Measurements from ENCODE around the gene SPDYE1.
"Not testable (repeated sequence)": the region's sequence is repeated elsewhere in the genome, so short reads cannot be mapped to it uniquely, and the experiment has no call there.

The SPDYE1 gene

DNA sequence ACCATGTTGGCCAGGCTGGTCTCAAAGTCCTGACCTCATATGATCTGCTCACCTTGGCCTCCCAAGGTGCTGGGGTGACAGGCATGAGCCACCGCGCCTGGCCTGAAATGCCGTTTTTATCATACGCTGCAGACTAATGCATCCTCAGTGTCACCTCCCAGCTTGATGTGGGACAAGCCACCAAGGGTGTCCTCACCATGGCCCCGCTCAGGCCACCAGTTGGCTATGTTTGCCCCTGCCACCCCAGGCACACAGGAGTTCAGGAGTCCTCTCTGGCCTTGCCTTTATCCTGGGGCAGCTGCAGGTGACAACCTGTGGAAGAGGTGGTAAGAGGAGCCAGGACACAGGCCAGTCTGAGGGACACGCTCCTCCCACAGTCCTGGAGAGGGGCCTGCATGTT is 3.0 kb upstream of the SPDYE1 start:
- DNase-seq = not testable (repeated sequence)

DNA sequence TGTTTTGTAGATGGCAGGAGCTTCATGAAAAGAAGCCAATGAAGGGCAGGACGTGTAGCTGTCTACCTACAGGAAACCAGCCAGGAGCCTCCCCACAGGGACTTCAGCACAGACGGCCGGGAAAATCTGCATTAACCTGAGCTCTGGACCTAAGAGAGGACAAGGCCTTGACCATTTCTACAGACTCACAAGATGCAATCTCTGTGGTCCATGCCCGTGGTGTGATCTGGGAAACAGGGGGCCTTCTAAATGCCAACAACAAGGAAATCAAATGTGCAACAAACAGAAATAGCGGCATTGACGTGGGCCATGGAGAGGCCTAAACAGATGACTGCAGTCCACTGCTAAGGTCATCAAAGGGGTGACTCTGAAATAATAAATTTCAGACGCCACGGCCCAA is 14.4 kb downstream of the SPDYE1 start:
- DNase-seq = not testable (repeated sequence)

DNA sequence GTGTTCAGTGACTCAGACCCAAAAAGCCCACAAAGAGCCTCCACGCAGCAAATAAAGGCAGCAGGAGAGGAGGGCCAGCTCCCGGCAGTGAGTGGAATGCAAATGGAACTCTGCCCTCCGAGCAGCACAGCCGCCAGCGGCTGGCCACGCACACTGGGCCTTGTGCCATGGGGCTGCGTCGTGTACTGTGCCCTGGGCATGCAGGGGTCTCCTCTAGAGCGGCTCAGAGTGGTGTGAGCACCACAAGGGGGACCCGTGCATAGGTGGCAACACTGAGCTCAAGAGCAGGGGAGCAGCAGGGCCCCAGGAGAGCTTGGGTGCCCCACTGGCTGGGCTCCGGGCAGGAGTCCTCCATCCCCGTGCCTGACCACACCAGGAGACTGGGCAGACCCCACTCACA is 17.4 kb downstream of the SPDYE1 start:
- DNase-seq = not testable (repeated sequence)

DNA sequence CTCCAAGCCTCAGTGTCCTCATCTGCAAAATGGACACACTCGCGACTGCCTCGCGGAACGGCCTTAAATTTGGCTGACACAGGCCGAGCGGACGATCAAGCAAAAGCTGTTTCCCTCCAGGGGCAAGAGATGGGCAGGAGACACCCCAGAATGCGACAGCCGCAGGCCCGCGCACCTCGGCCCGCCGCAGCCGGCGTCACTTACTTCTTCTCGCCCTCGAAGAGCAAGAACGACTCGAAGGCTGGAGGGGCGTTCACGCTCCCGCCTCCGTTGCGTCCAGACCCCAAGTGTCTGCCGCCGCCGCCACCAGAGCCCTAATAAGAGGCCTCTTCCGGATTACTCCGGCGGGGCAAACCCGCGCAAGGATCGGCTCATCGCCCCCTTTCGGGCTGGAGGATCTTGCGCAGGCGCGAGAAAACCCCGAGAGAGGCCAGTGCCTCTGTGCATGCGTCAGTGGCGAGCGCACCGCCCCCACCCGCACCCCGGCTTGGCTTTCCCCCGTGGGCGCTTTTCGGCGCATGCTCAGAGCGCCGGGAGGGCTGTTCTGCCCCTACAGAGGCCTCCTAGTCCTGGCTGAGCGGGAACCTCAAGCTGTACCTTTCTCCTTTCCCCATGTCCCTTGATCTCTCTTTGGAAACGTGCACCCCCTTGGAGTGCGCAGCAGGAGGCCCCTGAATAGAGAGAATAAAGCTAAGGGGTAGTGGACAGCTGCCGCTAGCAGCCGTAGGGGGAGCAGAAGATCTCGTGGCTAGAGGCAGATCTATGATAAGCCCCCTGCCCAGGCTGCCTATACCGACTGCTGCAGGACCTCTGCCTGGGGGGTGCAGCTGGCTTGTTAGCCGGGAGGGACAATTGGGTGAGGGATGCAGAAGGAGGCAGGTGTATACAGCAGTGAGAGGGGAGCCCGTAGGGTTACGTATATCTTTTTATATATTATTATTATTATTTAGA is 21.4 kb downstream of the SPDYE1 start:
- DNase-seq = peak; percentile 99

DNA sequence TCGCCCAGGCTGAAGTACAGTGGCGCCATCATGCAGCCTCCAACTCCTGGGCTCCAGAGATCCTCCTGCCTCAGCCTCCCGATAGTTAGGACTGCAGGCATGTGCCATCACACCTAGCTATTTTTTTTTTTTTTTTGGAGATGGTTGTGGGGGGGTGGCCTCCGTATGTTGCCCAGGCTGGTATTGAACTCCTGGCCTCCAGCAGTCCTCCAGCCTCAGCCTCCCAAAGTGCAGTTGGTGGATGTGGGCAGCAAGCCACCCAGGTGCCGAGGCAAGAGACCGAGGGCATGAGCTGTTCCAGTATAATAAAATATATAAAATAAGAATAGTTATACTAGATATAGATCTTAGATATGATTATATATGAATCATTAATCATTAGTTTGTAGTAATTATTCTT is 22.1 kb downstream of the SPDYE1 start:
- not testable (repeated sequence) for DNase-seq

DNA sequence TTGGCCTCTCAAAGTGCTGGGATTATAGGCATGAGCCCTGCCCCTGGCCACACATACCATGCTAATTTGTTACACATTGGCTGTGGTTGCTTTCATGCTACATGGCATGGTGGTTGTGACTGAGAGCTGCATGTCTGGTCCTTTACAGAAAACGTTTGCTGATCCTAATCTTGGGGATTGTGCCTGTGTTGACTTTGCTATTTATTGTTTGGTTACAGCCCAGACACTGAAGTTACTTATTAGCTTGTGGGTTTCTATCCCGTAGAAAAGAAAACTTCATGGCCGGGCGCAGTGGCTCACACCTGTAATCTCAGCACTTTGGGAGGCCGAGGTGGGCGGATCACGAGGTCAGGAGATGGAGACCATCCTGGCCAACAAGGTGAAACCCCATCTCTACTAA is 24.4 kb downstream of the SPDYE1 start:
- DNase-seq = not testable (repeated sequence)

DNA sequence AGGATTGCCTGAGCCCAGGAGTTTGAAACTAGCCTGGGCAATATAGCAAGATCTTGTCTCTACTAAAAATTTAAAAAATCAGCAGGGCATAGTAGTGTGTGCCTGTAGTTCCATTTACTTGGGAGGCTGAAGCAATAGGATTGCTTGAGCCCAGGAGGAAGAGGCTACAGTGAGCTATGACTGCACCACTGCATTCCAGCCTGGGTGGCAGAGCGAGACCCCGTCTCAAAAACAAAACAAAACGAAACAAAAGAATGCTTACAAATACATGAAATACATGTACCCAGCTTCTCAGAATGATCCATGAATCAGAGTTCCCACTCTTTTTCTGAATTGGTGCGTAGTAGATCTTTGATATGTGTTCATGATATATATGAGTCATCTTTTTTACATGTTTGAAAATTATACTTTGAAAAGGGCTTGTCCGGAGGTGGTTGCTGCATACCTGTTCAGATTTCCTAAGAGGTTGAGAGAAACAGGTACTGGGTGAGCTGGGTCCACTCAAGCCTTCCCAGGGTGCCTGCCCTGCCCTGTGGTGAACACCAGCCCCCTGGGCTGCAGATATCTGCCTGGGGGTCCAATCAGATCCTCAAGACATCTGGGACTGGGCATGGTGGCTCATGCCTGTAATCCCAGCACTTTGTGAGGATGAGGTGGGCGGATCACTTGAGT is 25.2 kb downstream of the SPDYE1 start:
- DNase-seq = not testable (repeated sequence)

DNA sequence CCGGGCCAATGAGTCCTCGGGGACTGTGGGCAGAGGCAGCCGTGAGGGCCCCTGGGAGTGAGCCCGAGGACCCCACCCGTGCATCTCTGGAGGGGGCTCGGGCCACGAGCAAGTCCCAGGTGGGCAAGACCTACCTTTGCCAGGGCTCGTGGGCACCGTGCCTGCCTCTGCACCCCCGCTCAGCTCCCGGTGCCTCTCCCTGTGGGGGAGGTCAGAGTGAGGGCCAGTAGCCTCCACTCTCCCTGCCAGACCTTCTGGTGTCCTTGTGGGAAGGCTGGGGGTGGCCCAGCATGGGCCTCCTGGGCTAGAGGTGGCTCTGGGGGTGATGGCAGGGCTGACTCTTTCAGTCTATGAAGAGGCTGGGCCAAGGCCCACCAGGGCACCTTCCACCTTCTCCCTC is 31.7 kb downstream of the SPDYE1 start:
- not testable (repeated sequence) for DNase-seq

DNA sequence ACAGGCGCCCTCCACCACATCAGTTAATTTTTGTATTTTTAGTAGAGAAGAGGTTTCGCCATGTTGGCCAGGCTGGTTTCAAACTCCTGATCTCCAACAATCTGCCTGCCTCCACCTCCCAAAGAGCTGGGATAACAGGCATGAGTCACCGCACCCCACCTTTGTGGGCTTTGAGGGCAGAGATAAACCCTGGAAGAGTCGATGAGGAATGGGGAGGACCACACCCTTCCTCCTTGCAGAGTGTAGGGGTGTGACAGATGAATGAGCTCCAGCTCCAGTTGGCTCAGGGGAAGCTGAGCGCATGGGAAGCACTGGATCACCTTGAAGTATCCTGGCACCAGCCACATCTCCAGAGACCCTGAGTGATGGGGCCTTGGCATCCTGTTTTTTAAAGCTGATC is 32.3 kb downstream of the SPDYE1 start:
- DNase-seq = not testable (repeated sequence)

DNA sequence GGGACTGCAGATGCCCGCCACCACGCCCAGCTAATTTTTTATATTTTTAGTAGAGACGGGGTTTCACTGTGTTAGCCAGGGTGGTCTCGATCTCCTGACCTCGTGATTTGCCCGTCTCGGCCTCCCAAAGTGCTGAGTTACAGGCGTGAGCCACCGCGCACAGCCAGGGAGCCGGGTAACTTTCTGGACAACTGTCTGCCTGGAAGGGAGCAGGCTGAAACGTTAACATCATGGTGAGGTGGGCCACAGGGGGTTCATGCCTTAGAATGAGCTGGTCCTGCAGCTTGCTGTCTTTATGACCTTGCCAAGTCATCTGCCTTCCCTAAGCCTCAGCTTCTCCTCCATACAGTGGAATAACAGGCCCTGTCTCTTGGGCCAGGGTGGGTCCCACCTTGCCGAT is 33.6 kb downstream of the SPDYE1 start:
- DNase-seq = not testable (repeated sequence)

DNA sequence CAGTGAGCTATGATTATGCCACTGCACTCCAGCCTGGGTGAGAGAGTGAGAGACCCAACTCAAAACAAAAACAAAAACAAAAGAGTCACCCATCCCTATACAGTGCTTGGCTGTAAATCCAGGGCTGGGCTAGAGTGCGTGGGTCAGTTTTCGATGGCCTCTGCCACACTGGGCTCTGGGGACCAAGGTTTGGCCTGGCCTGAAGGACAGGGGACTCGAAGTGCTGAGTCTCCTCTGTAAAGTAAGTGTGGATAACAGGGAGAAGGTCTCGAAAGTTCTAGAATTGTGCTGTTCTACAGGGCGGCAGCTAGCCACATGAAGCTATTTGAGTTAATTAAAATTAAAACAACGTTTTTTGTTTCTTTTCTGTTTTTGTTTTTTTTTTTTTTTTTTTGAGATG is 34.3 kb downstream of the SPDYE1 start:
- not testable (repeated sequence) for DNase-seq

DNA sequence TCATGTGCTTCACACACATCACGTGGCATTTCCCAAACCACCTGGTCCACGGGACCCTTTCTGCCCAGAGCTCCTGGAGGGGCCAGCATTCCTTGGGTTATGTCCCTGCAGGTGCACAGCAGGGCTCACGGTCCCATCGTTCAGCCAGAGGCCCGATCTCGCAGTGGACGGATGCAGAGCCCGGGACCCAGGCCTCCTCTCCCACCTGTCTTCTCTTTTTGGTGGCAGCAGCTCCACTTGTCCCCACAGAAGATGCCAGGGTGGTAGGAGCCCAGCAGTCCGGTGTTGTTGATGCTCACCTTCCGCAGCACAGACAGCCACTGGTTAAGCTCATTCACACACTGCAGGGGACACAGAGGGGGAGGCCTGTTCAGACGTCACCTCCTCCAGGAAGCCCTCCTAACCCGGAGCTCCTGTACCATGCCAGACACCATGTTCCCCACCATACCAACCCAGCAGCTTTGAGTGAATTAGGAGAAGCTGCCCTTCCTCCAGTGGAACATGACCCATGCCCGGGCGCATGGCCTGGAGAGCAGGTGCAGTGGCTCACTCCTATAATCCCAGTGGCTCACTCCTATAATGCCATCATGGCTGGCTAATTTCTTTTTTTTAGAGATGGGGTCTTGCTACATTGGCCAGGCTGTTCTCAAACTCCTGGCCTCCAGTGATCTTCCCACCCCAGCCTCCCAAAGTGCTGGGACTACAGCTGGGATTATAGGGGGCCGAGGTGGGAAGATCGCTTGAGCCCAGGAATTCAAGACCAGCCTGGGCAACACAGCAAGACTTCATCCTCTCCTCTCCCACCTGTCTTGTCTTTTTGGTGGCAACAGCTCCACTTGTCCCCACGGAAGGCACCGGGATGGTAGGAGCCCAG is 36.5 kb downstream of the SPDYE1 start:
- not testable (repeated sequence) for DNase-seq

DNA sequence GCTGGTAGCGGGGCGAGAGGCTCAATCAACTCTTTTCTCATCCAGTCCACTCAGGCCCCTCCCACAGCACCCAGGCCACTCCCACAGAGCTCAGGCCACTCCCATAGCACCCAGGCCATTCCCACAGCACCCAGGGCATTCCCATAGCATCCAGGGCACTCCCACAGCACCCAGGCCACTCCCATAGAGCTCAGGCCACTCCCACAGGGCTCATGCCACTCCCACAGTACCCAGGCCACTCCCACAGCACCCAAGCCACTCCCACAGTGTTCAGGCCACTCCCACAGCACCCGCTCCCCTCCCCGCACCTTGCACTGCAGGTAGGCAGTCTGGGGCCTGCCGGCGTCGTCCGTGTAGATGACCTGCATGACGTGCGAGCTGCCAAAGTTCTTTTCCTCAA is 38.7 kb downstream of the SPDYE1 start:
- DNase-seq = peak; percentile 56

DNA sequence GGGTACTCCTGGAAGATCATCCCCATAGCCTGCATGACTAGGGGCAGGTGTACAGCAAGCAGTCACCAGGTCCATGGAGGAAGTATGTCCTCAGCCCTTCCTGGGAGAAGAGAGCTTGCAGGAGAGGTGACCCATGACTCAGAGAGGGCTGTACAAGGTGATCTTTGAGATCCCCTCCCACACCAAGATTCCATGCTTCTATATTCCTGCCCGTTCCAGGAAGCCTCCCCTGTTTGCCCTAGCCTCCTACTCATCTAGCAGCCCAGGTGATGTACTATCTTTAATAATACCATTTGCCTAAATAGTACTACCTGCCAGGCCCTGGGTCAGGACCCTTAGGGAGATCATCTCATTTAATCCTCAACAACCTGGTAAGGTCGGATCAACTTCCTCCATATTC is 40.3 kb downstream of the SPDYE1 start:
- DNase-seq = not testable (repeated sequence)

DNA sequence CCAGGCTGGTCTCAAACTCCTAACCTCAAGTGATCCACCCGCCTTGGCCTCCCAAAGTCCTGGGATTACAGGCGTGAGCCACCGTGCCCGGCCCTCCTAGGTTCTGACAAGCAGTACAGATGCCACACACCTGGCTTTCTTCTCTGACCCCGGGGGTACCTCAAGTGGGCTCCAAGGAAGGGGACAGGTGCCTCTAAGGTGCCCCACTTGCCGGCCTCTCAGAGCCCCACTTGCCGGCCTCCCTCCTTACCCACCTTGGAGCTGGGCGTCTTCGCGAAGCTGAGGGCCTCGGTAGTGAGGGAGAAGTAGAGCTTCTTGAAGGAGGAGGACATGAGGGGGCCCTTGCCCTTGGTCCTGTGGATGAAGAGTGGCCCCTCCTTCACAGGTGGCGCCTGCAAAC is 40.9 kb downstream of the SPDYE1 start:
- DNase-seq = not testable (repeated sequence)

DNA sequence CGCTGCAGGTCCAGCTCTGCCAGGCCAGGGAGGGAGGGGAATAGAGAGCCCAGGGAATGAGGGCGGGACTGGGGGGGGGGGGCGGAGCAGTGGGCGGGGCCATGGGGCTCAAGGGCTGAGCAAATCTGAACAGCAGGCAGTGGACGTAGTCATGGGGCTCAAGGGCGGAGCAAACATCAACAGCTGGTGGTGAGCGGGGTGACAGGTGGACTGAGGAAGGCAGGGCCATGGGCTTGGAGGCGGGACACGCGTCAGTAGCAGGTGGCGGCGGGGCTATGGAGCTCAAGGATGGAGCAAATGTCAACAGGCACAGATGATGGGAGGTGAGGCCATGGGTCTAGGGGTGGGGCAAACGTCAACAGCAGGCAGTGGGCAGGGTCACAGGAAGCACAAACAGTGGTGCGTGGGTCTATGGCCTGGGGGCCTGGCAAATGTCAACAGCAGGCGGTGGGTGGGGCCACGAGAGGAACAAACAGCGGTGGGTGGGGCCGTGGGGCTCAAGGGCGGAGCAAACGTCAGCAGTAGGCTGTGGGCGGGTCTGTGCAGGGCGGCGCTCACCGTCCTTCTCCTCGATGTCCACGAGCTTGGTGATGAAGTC is 41.4 kb downstream of the SPDYE1 start:
- peak; percentile 90 for DNase-seq

DNA sequence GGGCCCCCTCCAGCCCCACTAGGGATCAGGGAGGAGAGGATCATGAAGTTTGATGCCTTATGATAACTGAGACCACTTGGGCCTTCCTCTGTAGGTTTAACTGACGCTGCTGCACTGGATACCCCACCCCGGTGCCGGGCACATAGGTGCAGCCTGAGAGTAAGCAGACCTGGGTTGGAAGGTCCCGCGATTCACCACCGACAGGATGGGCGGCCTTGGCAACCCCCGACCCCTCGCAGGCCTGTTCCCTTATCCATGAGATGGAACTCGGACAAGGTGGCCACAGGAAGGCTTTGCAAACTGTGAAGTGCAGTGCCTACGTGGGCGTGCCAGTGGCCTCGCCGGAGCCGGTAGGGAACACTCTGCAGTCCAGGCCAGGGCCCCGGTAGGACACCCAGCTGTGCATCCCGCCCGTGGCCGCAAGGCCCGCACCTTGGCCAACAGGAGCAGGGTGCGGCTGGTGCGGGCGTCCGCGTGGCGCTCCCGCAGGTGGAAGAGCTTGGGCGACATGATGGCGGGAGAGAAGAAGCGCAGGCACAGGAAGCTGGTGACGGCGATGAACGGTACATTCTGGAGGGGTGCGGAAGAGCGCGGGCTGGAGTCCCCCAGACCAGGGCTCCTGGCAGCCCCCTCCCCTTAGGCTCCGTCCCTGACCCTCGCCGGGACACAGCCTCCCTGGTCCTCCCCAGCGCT is 42.2 kb downstream of the SPDYE1 start:
- not testable (repeated sequence) for DNase-seq

DNA sequence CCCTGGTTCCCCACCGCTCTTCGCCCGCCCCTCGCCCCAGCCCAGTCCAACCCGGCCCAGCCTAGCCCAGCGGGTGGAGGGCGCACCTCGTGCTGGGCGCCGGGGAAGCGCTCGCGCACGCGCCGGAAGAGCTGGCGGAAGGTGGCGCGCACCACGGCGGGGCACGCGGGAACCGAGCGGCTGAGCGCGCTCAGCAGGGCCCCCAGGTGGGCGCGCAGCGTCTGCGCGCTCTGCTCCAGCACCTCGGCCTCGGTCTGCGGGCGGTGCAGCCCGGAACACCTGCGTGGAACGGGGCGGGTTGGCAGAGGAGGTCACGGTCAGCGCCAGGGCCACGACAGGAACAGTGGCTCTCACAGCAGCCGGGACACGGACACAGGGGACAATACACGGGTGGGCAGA is 42.8 kb downstream of the SPDYE1 start:
- DNase-seq = peak; percentile 60

DNA sequence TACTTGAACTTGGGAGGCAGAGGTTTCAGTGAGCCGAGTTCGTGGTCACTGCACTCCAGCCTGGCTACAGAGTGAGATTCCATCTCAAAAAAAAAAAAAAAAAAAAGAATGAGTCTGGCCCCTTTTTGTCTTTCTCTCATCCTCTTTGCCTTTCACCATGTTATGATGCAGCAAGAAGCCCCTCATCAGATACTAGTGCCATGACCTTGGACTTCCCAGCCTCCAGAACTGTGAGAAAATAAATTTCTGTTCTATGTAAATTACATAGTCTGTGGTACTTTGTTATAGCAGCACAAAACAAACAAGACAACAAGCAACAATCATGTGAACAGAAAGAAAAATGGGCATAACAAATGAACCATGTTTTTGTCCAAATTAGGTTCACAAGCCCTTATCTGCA is 44.5 kb downstream of the SPDYE1 start:
- DNase-seq = no peak

DNA sequence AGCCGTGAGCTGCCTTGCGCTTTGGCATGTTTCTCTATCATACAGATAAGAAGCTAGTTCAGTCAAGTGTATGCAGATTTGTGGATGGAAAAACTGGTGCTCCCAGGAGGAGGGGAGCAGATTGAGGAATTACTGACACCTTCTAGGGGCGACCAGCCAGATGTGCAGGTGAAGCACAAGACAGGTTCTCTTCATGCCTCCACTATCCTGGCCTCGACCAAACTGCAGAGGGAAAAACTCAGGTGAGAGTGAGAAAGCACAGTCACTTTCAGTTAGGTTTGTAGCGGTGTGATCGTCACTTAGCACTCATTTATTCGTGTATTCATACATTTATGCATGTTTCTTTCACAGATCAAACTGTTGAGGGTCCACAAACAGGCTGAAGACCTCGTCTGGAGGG is 46.2 kb downstream of the SPDYE1 start:
- DNase-seq = no peak

DNA sequence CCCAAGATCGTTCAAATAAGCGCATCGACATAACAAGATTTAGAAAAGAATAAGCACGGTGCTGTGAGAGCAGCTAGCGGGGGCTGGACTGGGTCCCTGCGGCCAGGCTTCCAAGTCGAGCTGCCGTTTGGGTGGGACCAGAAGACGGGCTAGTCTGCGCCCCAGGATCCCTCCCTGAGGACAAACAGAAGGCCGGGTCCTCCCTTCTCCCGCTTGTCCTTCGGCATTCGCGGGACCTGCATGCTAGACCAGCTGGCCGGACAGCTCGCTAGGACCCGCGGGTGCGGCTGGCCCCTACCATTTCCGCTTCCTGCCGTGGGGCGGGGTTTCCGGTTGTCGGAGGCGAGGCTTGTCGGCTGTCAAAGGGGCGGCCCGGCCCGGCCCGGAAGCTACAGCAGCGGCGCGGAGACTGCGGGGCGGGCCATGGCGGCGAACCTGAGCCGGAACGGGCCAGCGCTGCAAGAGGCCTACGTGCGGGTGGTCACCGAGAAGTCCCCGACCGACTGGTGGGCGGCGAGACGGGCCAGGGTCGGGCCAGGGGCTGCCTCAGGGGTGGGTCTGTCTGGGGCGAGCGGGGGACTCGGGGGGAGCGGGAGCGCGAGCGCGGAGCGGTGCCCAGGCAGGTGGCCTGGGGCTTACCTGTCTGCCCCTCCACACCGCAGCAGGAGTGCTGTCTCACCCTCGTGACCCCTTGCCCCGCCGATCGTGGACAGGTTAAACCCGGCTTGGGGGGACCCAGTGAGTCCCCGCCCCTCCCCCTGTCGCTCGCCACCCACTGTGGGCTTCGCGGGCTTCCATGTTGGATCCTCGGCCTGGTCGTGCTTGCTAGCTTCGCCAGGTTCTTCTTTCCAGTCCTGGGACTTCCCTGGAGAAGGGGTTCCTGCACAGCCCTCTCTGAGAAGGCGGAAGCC is 46.9 kb downstream of the SPDYE1 start, which contains the start of gene DBNL:
Gene DBNL, plus strand, starts transcription at position 388 of the 911 bp plus-strand sequence. Its CDS starts 36 bp downstream, at position 424.
- DNase-seq = peak; percentile 95

All from activated CD4-positive, CD25-positive, alpha-beta regulatory T cell treated with anti-CD3 and anti-CD28 coated beads, Interleukin-2, amount 50 U/mL, for 72 hours (primary cell).